GM19455 (cell line): ENCODE data around the gene NCK2.
"Not testable (repeated sequence)": the region's sequence is repeated elsewhere in the genome, so short reads cannot be mapped to it uniquely, and the experiment has no call there.

Experiments
- ATAC-seq: cut with Tn5 transposase; IDR thresholded peaks from one replicate; pipeline ENCODE4 v1.9.1; 2021; ENCODE audit not compliant: unreplicated experiment

The NCK2 gene

DNA sequence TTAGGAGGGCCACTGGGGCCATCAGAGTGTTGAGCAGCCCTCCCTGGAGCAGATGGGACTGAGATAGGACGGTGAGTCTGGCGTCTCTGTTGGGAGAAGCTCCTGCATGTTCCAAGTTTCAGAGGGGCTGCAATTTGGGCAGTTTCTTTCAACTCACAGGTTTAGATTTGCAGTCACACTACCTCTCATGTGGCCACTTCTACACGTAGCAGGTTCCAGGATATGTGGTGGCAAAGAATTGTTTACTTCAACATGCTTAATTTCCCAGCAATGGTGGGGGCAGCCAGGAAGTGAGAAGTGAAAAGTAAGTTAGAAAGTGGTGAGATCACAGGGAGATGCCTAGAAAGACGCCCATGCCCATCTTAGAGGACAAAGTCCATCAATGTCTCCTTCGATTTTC lies 9.3 kb downstream of the NCK2 start:
- no peak for ATAC-seq

DNA sequence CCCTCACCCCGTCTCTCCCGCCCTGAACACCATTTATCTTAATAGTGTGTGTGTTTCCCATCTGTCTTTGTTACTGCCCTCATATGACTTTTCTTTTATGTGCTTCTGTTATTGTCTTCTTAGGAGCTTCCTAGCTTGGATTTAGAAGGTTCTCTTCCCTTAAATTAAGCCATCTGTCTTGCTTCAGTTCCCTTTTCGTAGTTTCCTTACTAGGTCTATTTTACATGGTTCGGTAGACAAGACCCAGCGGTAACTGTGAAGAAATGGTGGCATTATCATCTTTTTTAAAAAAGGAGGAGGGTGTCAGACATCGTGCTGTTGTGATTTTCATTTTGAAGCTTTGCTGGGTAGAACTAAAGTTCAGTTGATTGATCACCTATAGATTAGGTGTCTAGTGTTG lies 10.3 kb downstream of the NCK2 start:
- ATAC-seq, result no peak

- no peak for ATAC-seq
These were observed 11.2 kb downstream of the NCK2 start for GRCh38 chr2:105755895-105756294.

DNA sequence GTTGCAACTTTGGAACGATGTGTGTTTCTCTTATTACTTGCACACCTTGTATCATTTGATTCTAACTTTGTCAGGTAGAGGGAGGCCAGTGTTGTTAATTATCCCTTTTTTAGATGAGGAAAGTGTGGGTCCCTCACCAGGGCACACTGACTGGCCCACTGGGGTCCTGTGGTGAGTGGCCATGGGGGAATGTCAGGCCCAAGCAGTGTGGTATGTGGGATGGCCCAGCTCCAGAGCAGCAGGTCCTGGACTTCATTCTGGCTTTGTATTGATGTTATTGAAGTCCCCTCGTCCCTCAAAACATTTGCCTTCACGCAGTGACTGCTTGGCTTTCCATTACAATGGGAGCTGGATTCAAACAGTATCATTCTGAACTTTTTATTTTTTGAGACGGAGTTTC lies 11.7 kb downstream of the NCK2 start:
- no peak for ATAC-seq

GRCh38 chr2:105756865-105757264 lies 12.2 kb downstream of the NCK2 start:
- not testable (repeated sequence) for ATAC-seq

DNA sequence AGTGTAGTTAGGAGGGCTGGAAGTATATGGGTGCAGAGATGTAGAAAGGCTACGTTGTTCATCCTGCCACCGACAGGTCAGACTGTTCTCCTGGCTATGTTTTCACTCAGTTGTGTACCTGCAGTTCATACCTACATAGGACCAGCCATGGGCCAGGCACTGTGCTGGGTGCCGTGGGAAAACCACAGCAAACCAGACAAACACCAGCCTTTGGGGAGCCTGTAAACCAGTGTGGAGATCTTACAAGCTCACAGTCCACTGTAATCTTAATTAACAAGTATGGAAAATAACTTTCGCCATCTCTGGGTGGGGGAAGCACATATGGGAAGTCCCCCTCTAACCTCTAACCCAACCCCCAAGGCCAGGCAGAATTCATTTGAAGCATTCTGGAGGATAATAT lies 12.7 kb downstream of the NCK2 start:
- no peak for ATAC-seq

DNA sequence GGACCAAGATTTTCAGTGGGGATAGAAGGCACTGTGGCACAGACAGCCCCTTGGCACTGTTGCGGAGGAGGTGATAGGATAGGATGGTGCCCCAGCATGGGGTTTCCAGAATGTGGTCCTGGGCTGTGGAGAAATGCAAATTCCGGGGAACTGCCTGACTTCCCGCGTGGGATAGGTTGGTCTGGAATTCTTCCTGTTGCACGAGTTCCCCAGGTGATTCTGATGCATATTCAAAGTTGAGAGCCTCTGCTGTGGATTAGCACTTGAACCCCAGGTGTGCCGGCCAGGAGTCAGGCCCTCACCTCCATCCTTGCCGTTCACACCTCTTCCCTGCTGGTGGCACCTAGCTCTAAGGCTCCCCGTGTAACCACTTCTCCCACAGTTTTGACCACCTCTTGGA lies 15.5 kb downstream of the NCK2 start:
- no peak for ATAC-seq

DNA sequence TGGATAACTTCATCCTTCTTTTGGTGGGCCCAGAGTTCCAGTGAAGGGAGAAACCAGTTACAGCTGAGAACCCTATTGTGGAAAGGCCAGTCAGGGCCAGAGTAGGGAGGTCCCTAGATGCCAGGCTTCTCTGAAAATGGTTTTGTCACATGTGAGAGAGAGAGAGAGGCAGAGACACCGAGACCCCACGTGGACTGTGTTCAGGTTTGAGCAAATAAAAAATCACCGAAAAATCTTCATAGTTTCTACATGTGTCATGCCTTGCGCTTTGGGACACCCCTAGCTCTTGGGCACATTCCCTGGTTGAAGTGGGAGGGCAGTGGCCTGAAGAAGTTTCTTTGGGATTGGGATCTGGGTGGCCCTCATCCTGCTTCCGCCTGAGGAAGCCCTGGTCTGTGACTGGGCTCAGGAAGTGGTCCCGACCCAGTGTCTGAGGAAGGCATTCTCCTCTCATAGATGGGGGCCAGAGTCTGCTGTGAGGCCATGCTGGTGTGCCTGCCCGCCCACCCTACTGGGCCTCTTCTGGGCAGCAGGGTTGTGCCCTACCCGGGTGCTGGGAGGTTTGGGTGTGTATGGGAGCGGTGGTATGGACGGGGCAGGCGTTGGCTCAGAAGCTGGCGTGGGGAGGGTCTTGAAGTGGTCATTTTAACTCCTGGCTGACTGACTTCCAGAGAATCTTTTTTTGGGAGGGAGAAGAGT lies 16.1 kb downstream of the NCK2 start:
- ATAC-seq, result no peak

DNA sequence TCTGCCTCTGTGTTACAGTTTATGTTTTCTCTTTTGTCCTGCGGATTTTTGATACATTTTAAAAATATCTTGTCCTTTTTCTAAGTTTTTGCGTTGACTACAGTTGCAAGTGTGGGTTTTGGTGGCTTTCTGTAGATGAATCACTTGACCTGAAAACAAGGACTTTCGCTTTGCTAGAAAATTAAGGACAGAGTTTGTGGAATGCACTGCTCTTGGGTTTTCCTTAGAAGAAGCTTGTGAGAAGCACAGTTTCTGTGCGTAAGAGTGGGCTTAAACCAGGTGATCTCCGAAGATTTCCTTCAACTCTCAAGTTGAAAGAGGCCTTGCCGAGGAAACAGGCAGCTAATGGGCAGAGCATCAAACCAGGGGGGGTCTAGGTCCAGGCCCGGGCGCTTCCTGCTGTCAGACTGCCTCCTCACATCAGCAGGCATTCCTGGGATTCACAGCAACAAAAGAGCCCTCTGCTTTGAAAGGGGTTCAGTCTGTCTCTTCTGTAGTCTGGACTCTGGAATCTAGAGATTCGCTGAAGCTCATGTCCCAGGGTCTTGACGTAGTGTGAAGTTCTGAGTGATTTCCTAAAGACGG lies 17.3 kb downstream of the NCK2 start:
- no peak for ATAC-seq

- ATAC-seq, result no peak
These were observed 18.4 kb downstream of the NCK2 start for GRCh38 chr2:105763076-105763475.

- ATAC-seq, result no peak
These were observed 19.3 kb downstream of the NCK2 start for GRCh38 chr2:105764059-105764458.

DNA sequence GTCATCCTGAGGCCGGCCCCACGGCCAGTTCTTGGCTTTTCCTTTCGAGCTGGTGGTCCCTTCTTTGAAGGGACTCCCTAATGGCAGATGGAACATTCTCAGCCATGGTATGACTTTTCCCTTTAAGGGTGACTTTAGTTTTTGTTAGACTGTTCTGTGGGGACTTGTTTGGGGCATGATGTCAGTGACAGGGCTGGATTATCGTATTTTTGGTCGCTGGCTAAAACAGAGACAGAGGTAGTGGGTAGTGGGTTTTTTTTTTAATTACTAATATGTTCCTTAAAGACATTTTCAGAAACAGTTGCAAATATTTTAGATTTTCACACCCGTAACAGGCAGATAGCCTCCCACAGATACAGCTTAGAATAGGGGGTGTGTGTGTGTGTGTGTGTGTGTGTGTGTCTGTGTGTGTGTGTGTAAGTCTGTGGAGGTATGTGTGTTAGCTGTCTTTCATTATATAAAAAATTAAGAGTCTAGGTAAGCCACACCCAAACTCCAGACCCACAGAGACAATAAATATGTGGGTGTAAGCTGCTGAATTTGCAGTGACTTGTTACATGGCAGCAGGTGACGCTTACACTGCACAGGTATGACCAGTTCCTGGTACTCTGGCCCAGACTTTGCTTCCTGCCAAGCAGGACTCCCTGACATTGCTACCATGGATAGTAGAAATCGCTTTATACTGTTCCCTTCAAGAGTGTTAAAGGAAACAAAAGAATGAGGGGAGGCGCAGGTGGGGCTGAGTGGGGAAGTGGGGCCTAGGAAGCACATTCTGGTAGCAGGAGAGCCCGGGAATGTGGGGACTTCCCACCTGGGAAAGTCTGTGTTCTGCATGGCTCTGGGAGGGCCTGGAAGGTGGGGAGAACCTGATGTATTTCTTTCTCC lies 20.9 kb downstream of the NCK2 start:
- ATAC-seq, result no peak

GRCh38 chr2:105766300-105766866 lies 21.7 kb downstream of the NCK2 start:
- ATAC-seq, result no peak

GRCh38 chr2:105768176-105768575 lies 23.5 kb downstream of the NCK2 start:
- no peak for ATAC-seq

- no peak for ATAC-seq
These were observed 24.3 kb downstream of the NCK2 start for GRCh38 chr2:105768961-105769452.

DNA sequence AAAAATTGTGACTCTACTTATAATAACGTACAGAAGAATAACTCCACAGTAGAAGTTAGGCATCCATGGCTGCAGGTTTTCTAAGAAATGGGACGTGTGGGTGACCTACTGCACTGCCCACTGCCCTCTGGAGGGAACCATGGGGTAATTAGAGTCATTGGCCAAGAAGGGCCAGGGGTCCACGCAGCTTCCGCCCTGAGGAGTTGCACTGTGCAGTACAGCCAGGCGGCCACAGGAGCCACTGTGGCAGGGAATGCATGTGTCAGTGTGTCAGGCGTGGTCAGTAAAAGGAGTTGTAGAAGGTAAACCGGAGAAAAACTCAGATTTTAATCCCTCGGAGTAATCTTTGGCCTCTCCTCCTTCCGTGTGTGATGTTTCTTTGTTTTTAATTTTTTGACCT lies 24.8 kb downstream of the NCK2 start:
- ATAC-seq, result no peak

GRCh38 chr2:105770149-105770548 lies 25.4 kb downstream of the NCK2 start:
- ATAC-seq, result no peak

GRCh38 chr2:105771291-105771690 lies 26.6 kb downstream of the NCK2 start:
- not testable (repeated sequence) for ATAC-seq

GRCh38 chr2:105771836-105772235 lies 27.1 kb downstream of the NCK2 start:
- no peak for ATAC-seq

DNA sequence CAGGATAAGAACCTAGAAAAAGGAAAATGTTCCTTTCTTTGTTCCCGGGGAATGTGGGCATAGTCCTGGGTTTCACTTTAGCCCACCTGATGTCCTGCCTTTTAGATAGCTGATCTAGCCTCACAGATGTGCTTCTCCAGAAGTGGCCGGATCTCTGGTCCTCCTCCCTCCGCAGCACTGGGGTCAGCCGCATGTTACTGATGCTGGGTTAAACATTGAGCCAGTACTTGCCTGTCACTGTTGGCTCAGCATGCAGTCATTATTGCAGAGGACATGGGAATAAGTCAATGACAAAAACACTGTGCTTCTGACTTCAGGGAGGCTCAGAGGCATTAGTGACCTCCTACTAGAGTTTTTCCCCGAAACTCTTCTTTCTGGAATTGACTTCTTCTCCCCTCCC lies 27.6 kb downstream of the NCK2 start:
- ATAC-seq, result no peak

- no peak for ATAC-seq
These were observed 28.9 kb downstream of the NCK2 start for GRCh38 chr2:105773568-105773967.
